HG03571 (cell line): ENCODE measurements around the gene ZNF790.
"Not testable (repeated sequence)": the region's sequence is repeated elsewhere in the genome, so short reads cannot be mapped to it uniquely, and the experiment has no call there.

Source experiments
- ATAC-seq: cut with Tn5 transposase; IDR thresholded peaks from one replicate; pipeline ENCODE4 v1.9.1; 2021; ENCODE audit not compliant: unreplicated experiment

Gene ZNF790

GRCh38 chr19:36837906-36838783, at the start of gene ZNF790:
Gene ZNF790 (minus strand): TSS chr19:36838387. CDS start chr19:36825619, 12,768 bp downstream.
- ATAC-seq = peak; percentile 92

- ATAC-seq = no peak
Measured at GRCh38 chr19:36876993-36877938, 39.1 kb upstream of the ZNF790 start.

DNA sequence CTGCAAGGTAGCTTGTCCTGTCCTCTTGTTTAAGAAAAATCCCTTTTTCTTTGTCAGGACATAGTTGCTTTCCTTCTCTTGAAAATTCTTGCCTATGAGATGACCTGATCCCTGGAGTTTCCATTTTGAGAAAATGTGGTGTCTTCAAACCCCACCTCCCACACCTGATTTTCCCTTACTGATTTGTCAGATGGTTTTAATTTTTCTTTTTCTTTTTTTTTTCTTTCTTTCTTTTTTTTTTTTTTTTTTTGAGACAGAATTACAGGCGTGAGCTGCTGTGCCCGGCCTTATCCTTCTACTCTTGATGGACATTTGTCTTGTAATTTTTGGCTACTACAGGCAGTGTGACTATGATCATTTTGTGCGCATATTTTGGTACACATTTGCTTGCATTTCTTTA, 13.7 kb upstream of the ZNF790 start:
- ATAC-seq = no peak

GRCh38 chr19:36850559-36851442, 12.6 kb upstream of the ZNF790 start, which contains the start of gene ZNF345:
Gene ZNF345 (plus strand): TSS chr19:36850876. CDS start chr19:36876831, 25,955 bp downstream.
- ATAC-seq = peak; percentile 74

- peak; percentile 83 for ATAC-seq
Measured at GRCh38 chr19:36849701-36850558, 11.7 kb upstream of the ZNF790 start.

- no peak for ATAC-seq
Measured at GRCh38 chr19:36847968-36848367, 9.8 kb upstream of the ZNF790 start.

DNA sequence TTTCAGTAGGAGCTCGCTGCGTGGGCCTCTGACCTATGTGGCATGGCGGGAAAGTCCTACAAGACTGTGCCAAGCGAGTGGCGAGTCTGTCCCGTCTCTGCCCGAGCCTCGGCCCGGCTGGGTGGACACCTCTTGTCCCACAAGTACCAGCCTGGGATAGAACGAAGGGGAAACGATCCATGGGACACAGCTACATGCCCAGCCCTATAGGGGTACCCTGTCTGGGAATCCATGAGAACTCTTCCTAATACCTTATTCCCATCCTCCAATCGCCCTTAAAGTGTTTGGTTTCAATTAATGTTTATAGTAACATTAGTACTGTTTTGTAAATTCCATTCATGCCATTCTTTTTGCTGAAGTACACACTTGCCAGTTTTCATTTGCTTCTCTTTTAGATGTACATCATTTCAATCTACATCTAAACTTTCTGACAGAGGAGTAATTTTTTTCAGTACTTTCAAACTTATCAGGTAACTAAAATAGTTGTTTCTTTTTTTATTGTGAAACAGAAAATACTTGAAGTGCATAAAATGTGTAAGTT, 667 bp upstream of the ZNF790 start:
- ATAC-seq = no peak

- ATAC-seq = no peak
Measured at GRCh38 chr19:36837176-36837905, 846 bp downstream of the ZNF790 start.

- ATAC-seq = no peak
Measured at GRCh38 chr19:36833430-36833829, 4.8 kb downstream of the ZNF790 start.

- no peak for ATAC-seq
Measured at GRCh38 chr19:36821758-36822157, 16.4 kb downstream of the ZNF790 start.

GRCh38 chr19:36819130-36819630, 19.0 kb downstream of the ZNF790 start:
- no peak for ATAC-seq

DNA sequence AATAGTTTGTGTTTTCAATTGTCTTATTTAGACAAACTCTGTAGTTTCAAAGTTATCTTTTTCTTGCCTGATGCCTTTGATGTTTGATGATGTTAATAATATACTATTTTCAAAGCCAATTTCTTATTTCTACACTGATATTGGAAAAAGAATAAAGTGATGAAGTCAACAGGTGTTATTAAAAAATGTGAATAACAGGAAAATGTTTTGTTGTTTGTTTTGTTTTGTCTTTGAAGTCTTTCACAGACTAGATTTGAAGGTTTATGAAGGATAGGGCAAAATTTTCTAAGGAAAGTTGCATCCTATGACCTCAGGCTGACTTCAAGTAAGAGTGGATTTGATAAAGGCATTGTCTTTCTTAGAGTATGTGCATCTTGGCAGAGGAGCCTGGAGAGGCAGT, 31.2 kb downstream of the ZNF790 start:
- ATAC-seq = no peak

- no peak for ATAC-seq
Measured at GRCh38 chr19:36805364-36805763, 32.8 kb downstream of the ZNF790 start.

GRCh38 chr19:36797786-36798108, 40.4 kb downstream of the ZNF790 start:
- no peak for ATAC-seq

DNA sequence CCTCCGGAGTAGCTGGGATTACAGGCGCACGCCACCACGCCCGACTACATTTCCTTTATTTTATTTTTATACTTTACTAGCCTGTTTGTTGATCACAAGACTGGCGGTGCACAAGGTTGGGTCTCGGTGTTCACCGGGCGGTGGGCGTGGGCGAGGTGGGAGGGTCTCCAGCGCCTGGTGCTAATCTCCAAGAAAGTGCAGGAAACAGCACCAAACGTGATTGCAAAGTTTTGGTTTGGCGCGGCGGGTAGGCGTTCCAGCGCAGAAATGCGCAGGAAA, 41.5 kb downstream of the ZNF790 start:
- ATAC-seq = no peak

- not testable (repeated sequence) for ATAC-seq
Measured at GRCh38 chr19:36791420-36792141, 46.6 kb downstream of the ZNF790 start.

- no peak for ATAC-seq
Measured at GRCh38 chr19:36775768-36776167, 62.4 kb downstream of the ZNF790 start.

GRCh38 chr19:36773223-36773579, 65.0 kb downstream of the ZNF790 start:
- no peak for ATAC-seq
